HUES64 (cell line): ENCODE results near the gene RAB3A.
"Not testable (repeated sequence)": the region's sequence is repeated elsewhere in the genome, so short reads cannot be mapped to it uniquely, and the experiment has no call there.

Source experiments
- H3K27ac ChIP-seq: 2 replicates; pipeline ENCODE4 v1.7.0; 2013; ENCODE audit warnings: low read depth, low read length, inconsistent platforms
- H3K27me3 ChIP-seq: 2 replicates; pipeline ENCODE4 v1.6.1; 2013; ENCODE audit warnings: mild to moderate bottlenecking, low read length; ENCODE audit not compliant: insufficient read depth
- H3K36me3 ChIP-seq: 2 replicates; pipeline ENCODE4 v1.6.1; 2013; ENCODE audit warnings: mild to moderate bottlenecking, low read length; ENCODE audit not compliant: insufficient read depth
- H3K4me1 ChIP-seq: 2 replicates; pipeline ENCODE4 v1.6.1; 2013; ENCODE audit warnings: mild to moderate bottlenecking, low read length, moderate library complexity; ENCODE audit not compliant: insufficient read depth
- H3K4me3 ChIP-seq: 2 replicates; pipeline ENCODE4 v1.5.1; 2013; ENCODE audit warnings: mild to moderate bottlenecking, low read length, moderate library complexity
- H3K9ac ChIP-seq: 2 replicates; pipeline ENCODE4 v1.6.1; 2013; ENCODE audit warnings: mild to moderate bottlenecking, low read depth, low read length
- H3K9me3 ChIP-seq: 2 replicates; pipeline ENCODE4 v1.6.1; 2013; ENCODE audit warnings: low read depth, low read length; ENCODE audit not compliant: insufficient read depth
- WGBS: fragments of 150-250, 120-280 bp; methylation state at CpG from one replicate; pipeline ENCODE4 v1.1.7; 2013; ENCODE audit warnings: missing lambda C conversion rate; 5-methylcytosine and 5-hydroxymethylcytosine counted together

RAB3A gene

GRCh38 chr19:18167011-18167410 lies 36.8 kb downstream of the RAB3A start:
- Histone ChIP-seq H3K9ac (no peak overlapping the region), H3K4me1 (no peaks in the 10 kb centered on the region), H3K27ac (no peak overlapping the region), H3K36me3 (peaks cover 69% of the 10 kb centered on the region), H3K27me3 (no peaks in the 10 kb centered on the region), H3K4me3 (no peak overlapping the region), H3K9me3 (no peaks in the 10 kb centered on the region)
- 96% methylated on average over 21 of the region's 21 CpGs for WGBS

- H3K4me1 ChIP-seq = peaks cover 4% of the 10 kb centered on the region
- H3K4me3 ChIP-seq = no peak overlapping the region
- 95% methylated on average over 15 of the region's 15 CpGs for WGBS
- H3K27ac ChIP-seq = no peak overlapping the region
- peaks cover 74% of the 10 kb centered on the region for H3K36me3 ChIP-seq
- no peaks in the 10 kb centered on the region for H3K27me3 ChIP-seq
- H3K9me3 ChIP-seq = no peaks in the 10 kb centered on the region
- H3K9ac ChIP-seq = no peak overlapping the region
Observed at GRCh38 chr19:18165794-18166544, 37.9 kb downstream of the RAB3A start.

- Histone ChIP-seq H3K27me3 (no peaks in the 10 kb centered on the region), H3K27ac (no peak overlapping the region), H3K36me3 (peaks cover 64% of the 10 kb centered on the region), H3K9ac (no peak overlapping the region), H3K9me3 (no peaks in the 10 kb centered on the region), H3K4me3 (no peak overlapping the region), H3K4me1 (peaks cover 4% of the 10 kb centered on the region)
- 94% methylated on average over 6 of the region's 7 CpGs for WGBS
Observed at GRCh38 chr19:18164072-18164471, 39.8 kb downstream of the RAB3A start.

DNA sequence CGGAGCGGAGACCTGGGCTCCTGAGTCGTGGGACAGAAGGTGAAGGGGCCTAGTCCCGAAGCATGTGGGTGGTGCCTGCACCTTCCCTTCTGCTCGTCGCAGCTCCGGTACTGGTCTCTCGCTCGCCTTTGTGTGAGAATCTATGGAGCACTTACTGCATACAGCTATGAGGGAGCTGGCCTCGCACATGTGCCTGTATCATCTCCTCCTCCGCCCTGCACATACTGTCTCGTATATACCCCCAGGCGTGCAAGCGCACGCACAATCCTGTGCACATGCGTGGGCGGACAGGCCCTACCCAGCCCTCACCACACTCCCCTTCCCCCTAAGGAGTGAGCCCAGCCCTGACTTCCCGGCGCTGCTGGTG lies 42.2 kb downstream of the RAB3A start:
- 75% methylated on average over 19 of the region's 19 CpGs for WGBS
- H3K9ac ChIP-seq = no peak overlapping the region
- H3K4me1 ChIP-seq = peaks cover 7% of the 10 kb centered on the region
- H3K36me3 ChIP-seq = peaks cover 49% of the 10 kb centered on the region
- no peaks in the 10 kb centered on the region for H3K27me3 ChIP-seq
- H3K9me3 ChIP-seq = no peaks in the 10 kb centered on the region
- H3K27ac ChIP-seq = no peak overlapping the region
- peak overlapping the region; percentile 34; the same call in 1 of the 2 replicates for H3K4me3 ChIP-seq

DNA sequence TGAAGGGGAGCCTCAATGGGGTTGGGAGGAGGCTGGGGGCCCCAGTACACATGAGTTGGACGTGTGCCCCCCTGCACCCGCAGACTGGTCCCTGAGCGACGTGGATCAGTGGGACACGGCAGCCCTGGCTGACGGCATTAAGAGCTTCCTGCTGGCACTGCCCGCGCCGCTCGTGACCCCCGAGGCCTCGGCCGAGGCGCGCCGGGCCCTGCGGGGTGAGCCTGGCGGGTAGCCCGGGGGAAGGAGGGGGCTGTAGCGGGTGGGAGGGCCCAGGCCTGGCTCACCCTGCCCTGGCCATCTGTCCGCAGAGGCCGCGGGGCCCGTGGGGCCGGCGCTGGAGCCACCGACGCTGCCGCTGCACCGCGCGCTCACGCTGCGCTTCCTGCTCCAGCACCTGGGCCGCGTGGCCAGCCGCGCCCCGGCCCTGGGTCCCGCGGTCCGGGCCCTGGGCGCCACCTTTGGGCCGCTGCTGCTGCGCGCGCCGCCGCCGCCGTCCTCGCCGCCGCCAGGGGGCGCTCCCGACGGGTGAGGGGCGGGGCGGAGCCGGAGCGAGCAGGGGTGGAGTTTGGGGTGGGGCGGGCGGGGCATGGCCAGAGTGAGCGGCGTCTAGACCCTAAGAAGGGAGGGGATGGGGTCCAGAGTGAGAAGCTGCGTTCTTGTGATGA lies 42.7 kb downstream of the RAB3A start:
- no peaks in the 10 kb centered on the region for H3K9me3 ChIP-seq
- no peaks in the 10 kb centered on the region for H3K27me3 ChIP-seq
- peaks cover 47% of the 10 kb centered on the region for H3K36me3 ChIP-seq
- H3K27ac ChIP-seq = no peak overlapping the region
- peaks cover 7% of the 10 kb centered on the region for H3K4me1 ChIP-seq
- peak overlapping the region; percentile 56 for H3K9ac ChIP-seq
- 17% methylated on average over 66 of the region's 66 CpGs for WGBS
- peak overlapping the region; percentile 34; the same call in 1 of the 2 replicates for H3K4me3 ChIP-seq

- no peak overlapping the region for H3K27ac ChIP-seq
- H3K36me3 ChIP-seq = peaks cover 44% of the 10 kb centered on the region
- 87% methylated on average over 13 of the region's 13 CpGs for WGBS
- H3K9ac ChIP-seq = peak overlapping the region; percentile 56
- H3K4me1 ChIP-seq = peaks cover 7% of the 10 kb centered on the region
- no peaks in the 10 kb centered on the region for H3K27me3 ChIP-seq
- H3K9me3 ChIP-seq = no peaks in the 10 kb centered on the region
- H3K4me3 ChIP-seq = no peak overlapping the region
Observed at GRCh38 chr19:18160493-18160970, 43.3 kb downstream of the RAB3A start.

- Histone ChIP-seq H3K9me3 (no peaks in the 10 kb centered on the region), H3K4me1 (peaks cover 7% of the 10 kb centered on the region), H3K9ac (no peak overlapping the region), H3K27ac (no peak overlapping the region), H3K4me3 (no peak overlapping the region), H3K27me3 (no peaks in the 10 kb centered on the region), H3K36me3 (peaks cover 39% of the 10 kb centered on the region)
- 95% methylated on average over 10 of the region's 10 CpGs for WGBS
Observed at GRCh38 chr19:18159810-18160209, 44.0 kb downstream of the RAB3A start.

- not testable (repeated sequence) for H3K27me3 ChIP-seq, H3K9ac ChIP-seq, H3K27ac ChIP-seq, H3K4me1 ChIP-seq, H3K4me3 ChIP-seq, H3K9me3 ChIP-seq
- 95% methylated on average over 5 of the region's 6 CpGs for WGBS
- peaks cover 35% of the 10 kb centered on the region for H3K36me3 ChIP-seq
Observed at GRCh38 chr19:18159059-18159616, 44.7 kb downstream of the RAB3A start.

GRCh38 chr19:18158467-18158866 lies 45.4 kb downstream of the RAB3A start:
- Histone ChIP-seq H3K36me3 (peaks cover 28% of the 10 kb centered on the region), H3K27me3 (no peaks in the 10 kb centered on the region), H3K4me1 (peaks cover 13% of the 10 kb centered on the region), H3K9me3 (no peaks in the 10 kb centered on the region), H3K4me3 (no peak overlapping the region), H3K27ac (no peak overlapping the region), H3K9ac (no peak overlapping the region)
- WGBS = 89% methylated on average over 4 of the region's 4 CpGs

GRCh38 chr19:18157465-18158063 lies 46.3 kb downstream of the RAB3A start:
- WGBS = 64% methylated on average over 18 of the region's 18 CpGs

More at GRCh38 chr19:18157465-18158063, 46.3 kb downstream of the RAB3A start:
- Histone ChIP-seq H3K9me3 (no peaks in the 10 kb centered on the region), H3K9ac (0 out of 2 replicates have a peak overlapping the region, but pooled peaks have one; percentile 35), H3K27me3 (no peaks in the 10 kb centered on the region), H3K4me3 (no peak overlapping the region), H3K27ac (no peak overlapping the region), H3K36me3 (peaks cover 19% of the 10 kb centered on the region), H3K4me1 (peaks cover 13% of the 10 kb centered on the region)
